K562 (cell line): Measurements from ENCODE around the gene RNF39. TPM values are rescaled to one million over a fixed set of nuclear protein-coding genes. Genes with fewer than 3 reads are reported as not detected.

ENCODE experiments used
- CAMTA2 ChIP-seq: fragments of 250-450 bp; sonication (Bioruptor Pico); conservative IDR thresholded peaks from 2 replicates; pipeline ENCODE4 v1.5.1; 2022
- HMGN3 ChIP-seq: IDR thresholded peaks from 2 replicates; pipeline ENCODE4 v1.6.1; 2011; ENCODE audit warnings: borderline replicate concordance, low read depth, mild to moderate bottlenecking, mixed read lengths, low read length; ENCODE audit not compliant: insufficient read length; ENCODE audit errors: extremely low read depth
- HSF4 ChIP-seq: fragments of 250-450 bp; sonication (Bioruptor Pico); IDR thresholded peaks from 2 replicates; pipeline ENCODE4 v2.1.2; 2022; ENCODE audit warnings: mild to moderate bottlenecking, moderate library complexity, borderline replicate concordance
- MYC ChIP-seq, 2 experiments: fragments of 250-450 bp in 1 of 2; sonication (Bioruptor Pico) in 1 of 2; IDR thresholded peaks; 2 replicates each; pipeline versions ENCODE4 v1.5.1 to v1.6.1; 2012 to 2021; ENCODE audit warnings: low read depth in 2 of 2, borderline replicate concordance in 1 of 2, improper control_type of control experiment in 1 of 2, low read length in 1 of 2, mild to moderate bottlenecking in 1 of 2, moderate library complexity in 1 of 2
- PYGO2 ChIP-seq: fragments of 450-650 bp; IDR thresholded peaks from 2 replicates; pipeline ENCODE4 v1.6.1; 2016; ENCODE audit warnings: mild to moderate bottlenecking, missing genetic modification characterization, moderate library complexity, missing compliant biosample characterization
- SUPT5H ChIP-seq: fragments of 450-650 bp; IDR thresholded peaks from 2 replicates; pipeline ENCODE4 v1.6.1; 2016
- TGIF2 ChIP-seq: sonication (generic); formaldehyde crosslinking; IDR thresholded peaks from 2 replicates; pipeline ENCODE4 v1.8.1; 2022; ENCODE audit warnings: mild to moderate bottlenecking, missing genetic modification reagents, moderate library complexity
- ZEB2 ChIP-seq: fragments of 450-650 bp; IDR thresholded peaks from 2 replicates; pipeline ENCODE4 v1.6.1; 2016
- ZNF124 ChIP-seq: sonication (generic); formaldehyde crosslinking; IDR thresholded peaks from 2 replicates; pipeline ENCODE4 v1.8.1; 2022; ENCODE audit warnings: missing genetic modification reagents
- polyA plus RNA-seq, 8 experiments: library from polyadenylated mRNA; depleted of rRNA in 4 of 8; stranded (reverse) in 5 of 8; unstranded in 3 of 8; fragments of >200 nt; fragmentation: Nextera tagmentation in 2 of 8; fragmentation: Illumina TruSeq in 1 of 8; extraction: Ambion mirVana in 2 of 8; extraction: Trizol in 1 of 8; gene quantifications; 2 replicates each; pipeline versions ENCODE4 v1.2.1 to v1.2.3, GENCODE V29; 2011 to 2014; ENCODE audit warnings: inconsistent platforms in 1 of 8, missing spikeins in 1 of 8
- total RNA-seq, 7 experiments: library from RNA; depleted of rRNA in 6 of 7; stranded (reverse); fragments of >200 nt in 6 of 7; fragmentation: Illumina TruSeq in 2 of 7; extraction: Trizol in 2 of 7; gene quantifications; 2 replicates each; pipeline versions ENCODE4 v1.2.1 to v1.2.3, GENCODE V29; 2011 to 2021; ENCODE audit warnings: low replicate concordance in 1 of 7
- TF ChIP-seq, protein P1 (sequence below), 2 experiments: fragments of 150-350 bp in 1 of 2; IDR thresholded peaks; 2 replicates each; pipeline ENCODE4 v1.6.1; 2012 to 2016; ENCODE audit warnings: low read depth in 2 of 2, low read length in 2 of 2, mild to moderate bottlenecking in 1 of 2, moderate library complexity in 1 of 2
- TF ChIP-seq, protein P2 (sequence below): fragments of 450-650 bp; IDR thresholded peaks from 2 replicates; pipeline ENCODE4 v1.6.1; 2016; ENCODE audit warnings: low read depth, mild to moderate bottlenecking, moderate library complexity
- TF ChIP-seq, protein P3 (sequence below): fragments of 200-800 bp; sonication (Bioruptor generic); IDR thresholded peaks from 2 replicates; pipeline ENCODE4 v1.6.1; 2017; ENCODE audit warnings: missing genetic modification characterization, missing compliant biosample characterization
- TF ChIP-seq, protein P4 (sequence below): sonication (generic); formaldehyde crosslinking; IDR thresholded peaks from 2 replicates; pipeline ENCODE4 v1.8.0; 2022; ENCODE audit warnings: mild to moderate bottlenecking, missing genetic modification reagents

The RNF39 gene
- total and polyA plus RNA-seq, 9 of the 15 experiments (the other 6 are each of a cell fraction or from before 2014, with no cell fraction given): not detected

DNA sequence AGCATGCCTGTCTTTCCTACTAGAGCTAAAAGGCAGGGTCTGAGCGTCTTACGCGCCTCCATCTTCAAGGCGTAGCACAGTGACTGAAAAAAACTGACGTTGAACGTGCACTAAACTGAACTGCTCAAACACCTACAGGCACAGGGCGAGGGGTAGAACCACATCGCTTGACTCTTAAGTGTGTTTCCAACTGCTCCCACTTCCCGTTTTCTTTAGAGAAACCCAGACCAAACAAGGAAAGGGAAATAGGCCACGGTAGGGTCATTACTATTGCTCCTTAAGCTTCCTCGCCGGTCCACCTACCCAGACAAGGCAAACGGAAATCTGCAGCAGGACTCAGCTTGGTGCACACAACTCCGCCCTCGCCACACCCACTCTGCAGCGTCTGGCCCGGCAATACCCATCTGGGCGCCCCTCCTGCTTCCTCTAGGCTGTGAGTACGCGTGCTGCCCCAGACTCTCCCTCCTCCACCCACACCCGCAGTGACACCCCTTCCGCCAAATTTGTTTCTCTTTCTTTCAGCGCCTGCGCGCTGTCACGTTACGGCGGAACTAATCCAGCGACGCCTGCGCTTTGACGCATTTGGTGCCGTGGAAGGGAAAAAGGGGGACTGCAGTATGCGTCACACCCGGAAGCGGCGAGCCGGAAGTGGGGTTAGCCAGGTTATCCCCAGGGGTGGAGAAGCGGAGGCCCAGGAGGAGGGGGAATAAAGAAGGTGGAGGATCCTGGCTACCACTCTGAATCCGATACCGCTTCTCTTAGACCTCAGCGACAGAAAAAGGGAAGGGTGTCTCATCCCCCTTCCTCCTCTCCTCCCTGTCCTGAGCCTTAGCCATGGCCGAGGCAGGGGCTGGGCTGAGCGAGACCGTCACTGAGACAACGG is 8.8 kb downstream of the RNF39 start, which contains the start of gene PPP1R11 (continued):
- TF ChIP-seq, protein P1, sequence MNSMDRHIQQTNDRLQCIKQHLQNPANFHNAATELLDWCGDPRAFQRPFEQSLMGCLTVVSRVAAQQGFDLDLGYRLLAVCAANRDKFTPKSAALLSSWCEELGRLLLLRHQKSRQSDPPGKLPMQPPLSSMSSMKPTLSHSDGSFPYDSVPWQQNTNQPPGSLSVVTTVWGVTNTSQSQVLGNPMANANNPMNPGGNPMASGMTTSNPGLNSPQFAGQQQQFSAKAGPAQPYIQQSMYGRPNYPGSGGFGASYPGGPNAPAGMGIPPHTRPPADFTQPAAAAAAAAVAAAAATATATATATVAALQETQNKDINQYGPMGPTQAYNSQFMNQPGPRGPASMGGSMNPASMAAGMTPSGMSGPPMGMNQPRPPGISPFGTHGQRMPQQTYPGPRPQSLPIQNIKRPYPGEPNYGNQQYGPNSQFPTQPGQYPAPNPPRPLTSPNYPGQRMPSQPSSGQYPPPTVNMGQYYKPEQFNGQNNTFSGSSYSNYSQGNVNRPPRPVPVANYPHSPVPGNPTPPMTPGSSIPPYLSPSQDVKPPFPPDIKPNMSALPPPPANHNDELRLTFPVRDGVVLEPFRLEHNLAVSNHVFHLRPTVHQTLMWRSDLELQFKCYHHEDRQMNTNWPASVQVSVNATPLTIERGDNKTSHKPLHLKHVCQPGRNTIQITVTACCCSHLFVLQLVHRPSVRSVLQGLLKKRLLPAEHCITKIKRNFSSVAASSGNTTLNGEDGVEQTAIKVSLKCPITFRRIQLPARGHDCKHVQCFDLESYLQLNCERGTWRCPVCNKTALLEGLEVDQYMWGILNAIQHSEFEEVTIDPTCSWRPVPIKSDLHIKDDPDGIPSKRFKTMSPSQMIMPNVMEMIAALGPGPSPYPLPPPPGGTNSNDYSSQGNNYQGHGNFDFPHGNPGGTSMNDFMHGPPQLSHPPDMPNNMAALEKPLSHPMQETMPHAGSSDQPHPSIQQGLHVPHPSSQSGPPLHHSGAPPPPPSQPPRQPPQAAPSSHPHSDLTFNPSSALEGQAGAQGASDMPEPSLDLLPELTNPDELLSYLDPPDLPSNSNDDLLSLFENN (IDR thresholded peaks at IDR 0.05; ENCODE audit: low read depth in 2 of 2, low read length in 2 of 2): peak in 1 of 2 experiments; percentile 65; a peak in 2 of 4 replicates
- no peak for TF ChIP-seq ZNF124 (CRISPR knock-in tag)
- TF ChIP-seq HMGN3: no peak
- TF ChIP-seq, protein P2, sequence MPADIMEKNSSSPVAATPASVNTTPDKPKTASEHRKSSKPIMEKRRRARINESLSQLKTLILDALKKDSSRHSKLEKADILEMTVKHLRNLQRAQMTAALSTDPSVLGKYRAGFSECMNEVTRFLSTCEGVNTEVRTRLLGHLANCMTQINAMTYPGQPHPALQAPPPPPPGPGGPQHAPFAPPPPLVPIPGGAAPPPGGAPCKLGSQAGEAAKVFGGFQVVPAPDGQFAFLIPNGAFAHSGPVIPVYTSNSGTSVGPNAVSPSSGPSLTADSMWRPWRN: 0 out of 2 replicates have a peak, but pooled peaks have one; percentile 49
- no peak for TF ChIP-seq TGIF2 (CRISPR knock-in tag)
- TF ChIP-seq, protein P3, sequence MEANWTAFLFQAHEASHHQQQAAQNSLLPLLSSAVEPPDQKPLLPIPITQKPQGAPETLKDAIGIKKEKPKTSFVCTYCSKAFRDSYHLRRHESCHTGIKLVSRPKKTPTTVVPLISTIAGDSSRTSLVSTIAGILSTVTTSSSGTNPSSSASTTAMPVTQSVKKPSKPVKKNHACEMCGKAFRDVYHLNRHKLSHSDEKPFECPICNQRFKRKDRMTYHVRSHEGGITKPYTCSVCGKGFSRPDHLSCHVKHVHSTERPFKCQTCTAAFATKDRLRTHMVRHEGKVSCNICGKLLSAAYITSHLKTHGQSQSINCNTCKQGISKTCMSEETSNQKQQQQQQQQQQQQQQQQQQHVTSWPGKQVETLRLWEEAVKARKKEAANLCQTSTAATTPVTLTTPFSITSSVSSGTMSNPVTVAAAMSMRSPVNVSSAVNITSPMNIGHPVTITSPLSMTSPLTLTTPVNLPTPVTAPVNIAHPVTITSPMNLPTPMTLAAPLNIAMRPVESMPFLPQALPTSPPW (CRISPR knock-in tag): peak; percentile 97
- no peak for TF ChIP-seq PYGO2 (tag)
- TF ChIP-seq, protein P4, sequence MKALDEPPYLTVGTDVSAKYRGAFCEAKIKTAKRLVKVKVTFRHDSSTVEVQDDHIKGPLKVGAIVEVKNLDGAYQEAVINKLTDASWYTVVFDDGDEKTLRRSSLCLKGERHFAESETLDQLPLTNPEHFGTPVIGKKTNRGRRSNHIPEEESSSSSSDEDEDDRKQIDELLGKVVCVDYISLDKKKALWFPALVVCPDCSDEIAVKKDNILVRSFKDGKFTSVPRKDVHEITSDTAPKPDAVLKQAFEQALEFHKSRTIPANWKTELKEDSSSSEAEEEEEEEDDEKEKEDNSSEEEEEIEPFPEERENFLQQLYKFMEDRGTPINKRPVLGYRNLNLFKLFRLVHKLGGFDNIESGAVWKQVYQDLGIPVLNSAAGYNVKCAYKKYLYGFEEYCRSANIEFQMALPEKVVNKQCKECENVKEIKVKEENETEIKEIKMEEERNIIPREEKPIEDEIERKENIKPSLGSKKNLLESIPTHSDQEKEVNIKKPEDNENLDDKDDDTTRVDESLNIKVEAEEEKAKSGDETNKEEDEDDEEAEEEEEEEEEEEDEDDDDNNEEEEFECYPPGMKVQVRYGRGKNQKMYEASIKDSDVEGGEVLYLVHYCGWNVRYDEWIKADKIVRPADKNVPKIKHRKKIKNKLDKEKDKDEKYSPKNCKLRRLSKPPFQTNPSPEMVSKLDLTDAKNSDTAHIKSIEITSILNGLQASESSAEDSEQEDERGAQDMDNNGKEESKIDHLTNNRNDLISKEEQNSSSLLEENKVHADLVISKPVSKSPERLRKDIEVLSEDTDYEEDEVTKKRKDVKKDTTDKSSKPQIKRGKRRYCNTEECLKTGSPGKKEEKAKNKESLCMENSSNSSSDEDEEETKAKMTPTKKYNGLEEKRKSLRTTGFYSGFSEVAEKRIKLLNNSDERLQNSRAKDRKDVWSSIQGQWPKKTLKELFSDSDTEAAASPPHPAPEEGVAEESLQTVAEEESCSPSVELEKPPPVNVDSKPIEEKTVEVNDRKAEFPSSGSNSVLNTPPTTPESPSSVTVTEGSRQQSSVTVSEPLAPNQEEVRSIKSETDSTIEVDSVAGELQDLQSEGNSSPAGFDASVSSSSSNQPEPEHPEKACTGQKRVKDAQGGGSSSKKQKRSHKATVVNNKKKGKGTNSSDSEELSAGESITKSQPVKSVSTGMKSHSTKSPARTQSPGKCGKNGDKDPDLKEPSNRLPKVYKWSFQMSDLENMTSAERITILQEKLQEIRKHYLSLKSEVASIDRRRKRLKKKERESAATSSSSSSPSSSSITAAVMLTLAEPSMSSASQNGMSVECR (CRISPR knock-in tag): peak; percentile 93
- peak; percentile 90 for TF ChIP-seq ZEB2
- TF ChIP-seq HSF4: no peak
- TF ChIP-seq MYC (IDR thresholded peaks at IDR 0.05; ENCODE audit: low read depth, low read length): peak; percentile 94
- TF ChIP-seq MYC (CRISPR knock-in tag; IDR thresholded peaks at IDR 0.05; ENCODE audit: borderline replicate concordance, low read depth): no peak; the same call in 1 of the 2 replicates
- TF ChIP-seq SUPT5H: peak; percentile 83
- no peak for TF ChIP-seq CAMTA2 (CRISPR knock-in tag)
